KMS-11 (cell line): ENCODE results near the gene C5orf63.

ENCODE experiments used
- H2AFZ ChIP-seq: fragments of 200-600 bp; sonication (generic); 2 replicates; pipeline ENCODE4 v1.6.1; 2016; ENCODE audit warnings: antibody characterized with exemption, mixed run types, low read depth
- H3K27ac ChIP-seq: fragments of 200-600 bp; sonication (generic); 2 replicates; pipeline ENCODE4 v1.6.1; 2016; ENCODE audit warnings: mild to moderate bottlenecking, mixed run types
- H3K27me3 ChIP-seq: fragments of 200-600 bp; sonication (generic); 2 replicates; pipeline ENCODE4 v1.6.1; 2017; ENCODE audit warnings: mild to moderate bottlenecking, low read depth, mixed run types, moderate library complexity; ENCODE audit not compliant: insufficient read depth
- H3K36me3 ChIP-seq: fragments of 200-600 bp; sonication (generic); 2 replicates; pipeline ENCODE4 v1.6.1; 2017; ENCODE audit warnings: mild to moderate bottlenecking, mixed run types; ENCODE audit not compliant: insufficient read depth
- H3K4me1 ChIP-seq: fragments of 200-600 bp; sonication (generic); 2 replicates; pipeline ENCODE4 v1.6.1; 2016; ENCODE audit warnings: mild to moderate bottlenecking, low read depth, mixed run types; ENCODE audit not compliant: poor library complexity, severe bottlenecking
- H3K4me2 ChIP-seq: fragments of 200-600 bp; sonication (generic); 2 replicates; pipeline ENCODE4 v1.7.0; 2016; ENCODE audit warnings: mild to moderate bottlenecking, mixed run types
- H3K4me3 ChIP-seq: fragments of 200-600 bp; sonication (generic); IDR thresholded peaks from 2 replicates; pipeline ENCODE4 v1.6.1; 2017; ENCODE audit warnings: low read depth, low read length, mixed read lengths; ENCODE audit not compliant: insufficient read depth
- H3K79me2 ChIP-seq: fragments of 200-600 bp; sonication (generic); 2 replicates; pipeline ENCODE4 v1.6.1; 2016; ENCODE audit warnings: low read depth, mixed run types; ENCODE audit not compliant: insufficient read depth
- H3K9ac ChIP-seq: fragments of 200-600 bp; sonication (generic); 2 replicates; pipeline ENCODE4 v1.6.1; 2016; ENCODE audit warnings: mild to moderate bottlenecking, mixed run types
- H4K20me1 ChIP-seq: fragments of 200-600 bp; sonication (generic); 2 replicates; pipeline ENCODE4 v1.6.1; 2016; ENCODE audit warnings: mild to moderate bottlenecking, mixed run types; ENCODE audit not compliant: insufficient read depth
- CTCF ChIP-seq: fragments of 200-600 bp; sonication (generic); conservative IDR thresholded peaks from 2 replicates; pipeline ENCODE4 v1.6.1; 2017; ENCODE audit warnings: low read depth, mild to moderate bottlenecking, antibody characterized with exemption, low read length, moderate library complexity, mixed read lengths

The C5orf63 gene

DNA sequence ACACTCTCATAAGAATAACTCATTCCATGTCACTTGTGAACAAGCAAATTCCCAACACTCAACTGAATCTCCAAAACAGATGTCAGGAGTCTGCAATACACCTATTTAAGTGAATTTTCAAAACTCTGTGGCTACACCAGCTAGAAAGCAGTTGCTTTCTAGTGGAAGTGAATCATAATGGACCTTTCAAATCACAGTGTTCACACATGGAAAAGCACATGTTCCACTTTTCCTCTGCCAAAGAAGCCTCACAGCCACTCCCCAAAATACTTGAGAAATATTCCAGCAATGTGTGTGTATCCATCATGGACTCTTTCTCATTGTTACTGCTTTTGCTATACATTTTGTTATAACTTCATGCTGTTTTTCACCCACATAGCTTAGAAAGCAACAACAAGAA, 60.4 kb downstream of the C5orf63 start:
- Histone ChIP-seq H4K20me1 (no peaks in the 10 kb centered on the region), H3K27ac (no peak overlapping the region), H3K36me3 (no peaks in the 10 kb centered on the region), H3K4me3 (no peak overlapping the region), H3K4me2 (no peak overlapping the region), H3K27me3 (no peaks in the 10 kb centered on the region), H3K9ac (no peak overlapping the region), H3K79me2 (no peaks in the 10 kb centered on the region), H3K4me1 (peaks cover 5% of the 10 kb centered on the region), H2AFZ (no peak overlapping the region)
- TF ChIP-seq CTCF, result no peak

GRCh38 chr5:127011961-127012644, 61.2 kb downstream of the C5orf63 start:
- TF ChIP-seq CTCF, result no peak
- H3K4me3 ChIP-seq, result no peak overlapping the region
- H3K4me2 ChIP-seq, result no peak overlapping the region
- no peak overlapping the region for H3K9ac ChIP-seq
- H3K36me3 ChIP-seq, result no peaks in the 10 kb centered on the region
- no peak overlapping the region for H2AFZ ChIP-seq
- peaks cover 5% of the 10 kb centered on the region for H3K4me1 ChIP-seq
- H3K27ac ChIP-seq, result no peak overlapping the region
- H3K27me3 ChIP-seq, result no peaks in the 10 kb centered on the region
- H4K20me1 ChIP-seq, result no peaks in the 10 kb centered on the region
- H3K79me2 ChIP-seq, result no peaks in the 10 kb centered on the region

DNA sequence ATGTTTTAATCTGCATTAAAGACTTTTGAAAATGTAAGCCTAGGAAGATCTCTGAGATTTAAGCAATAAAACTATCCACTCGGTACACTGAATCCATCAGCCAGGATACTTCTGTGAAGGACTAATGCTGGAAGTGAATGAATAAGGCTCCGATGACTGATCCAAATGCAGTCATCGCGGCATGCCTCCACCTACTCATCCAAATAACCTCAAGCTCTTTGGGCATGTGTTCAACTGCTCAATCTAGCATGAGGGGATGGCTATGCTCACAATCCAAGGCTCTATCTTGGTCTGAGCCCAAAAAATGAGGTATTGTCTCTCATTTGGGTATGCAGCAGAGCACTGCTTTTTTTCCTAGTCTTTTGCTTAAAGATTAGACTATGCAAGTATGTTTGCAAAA, 62.1 kb downstream of the C5orf63 start:
- Histone ChIP-seq H3K27me3 (no peaks in the 10 kb centered on the region), H3K36me3 (no peaks in the 10 kb centered on the region), H3K4me1 (peaks cover 5% of the 10 kb centered on the region), H3K79me2 (no peaks in the 10 kb centered on the region), H3K4me2 (no peak overlapping the region), H3K4me3 (no peak overlapping the region), H3K27ac (no peak overlapping the region), H4K20me1 (no peaks in the 10 kb centered on the region), H2AFZ (no peak overlapping the region), H3K9ac (no peak overlapping the region)
- no peak for TF ChIP-seq CTCF

DNA sequence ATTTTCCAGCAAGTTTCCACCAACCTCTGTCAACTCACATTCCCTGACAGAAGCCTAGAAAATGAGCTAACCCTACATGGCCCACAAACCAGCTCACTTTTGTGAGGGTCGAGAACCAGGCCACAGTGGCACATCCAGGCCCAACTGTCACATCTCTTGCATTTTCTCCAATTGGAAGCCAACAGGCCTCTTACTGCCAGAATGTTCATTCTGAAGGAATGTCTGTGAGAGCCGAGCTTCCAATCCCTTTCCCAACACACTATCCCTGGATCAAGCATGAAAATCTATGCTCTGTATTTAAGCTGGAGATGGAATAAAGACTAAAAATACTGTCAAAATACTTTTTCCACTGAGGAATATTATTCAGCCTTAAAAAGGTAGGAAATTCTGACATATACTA, 62.9 kb downstream of the C5orf63 start:
- no peak overlapping the region for H3K4me2 ChIP-seq
- no peaks in the 10 kb centered on the region for H3K36me3 ChIP-seq
- H3K9ac ChIP-seq, result no peak overlapping the region
- H2AFZ ChIP-seq, result no peak overlapping the region
- no peaks in the 10 kb centered on the region for H3K79me2 ChIP-seq
- H3K27ac ChIP-seq, result no peak overlapping the region
- no peaks in the 10 kb centered on the region for H3K27me3 ChIP-seq
- H3K4me1 ChIP-seq, result peaks cover 5% of the 10 kb centered on the region
- TF ChIP-seq CTCF, result no peak
- H3K4me3 ChIP-seq, result no peak overlapping the region
- H4K20me1 ChIP-seq, result no peaks in the 10 kb centered on the region
